Measurements from ENCODE around the gene MLST8.

MLST8 gene

GRCh38 chr16:2210386-2211365, 5.4 kb downstream of the MLST8 start, which contains the start of gene BRICD5:
TSS of gene BRICD5 (minus strand) at chr16:2210863. CDS start at chr16:2210833, 30 bp downstream.
- DNase-seq, result no peak

DNA sequence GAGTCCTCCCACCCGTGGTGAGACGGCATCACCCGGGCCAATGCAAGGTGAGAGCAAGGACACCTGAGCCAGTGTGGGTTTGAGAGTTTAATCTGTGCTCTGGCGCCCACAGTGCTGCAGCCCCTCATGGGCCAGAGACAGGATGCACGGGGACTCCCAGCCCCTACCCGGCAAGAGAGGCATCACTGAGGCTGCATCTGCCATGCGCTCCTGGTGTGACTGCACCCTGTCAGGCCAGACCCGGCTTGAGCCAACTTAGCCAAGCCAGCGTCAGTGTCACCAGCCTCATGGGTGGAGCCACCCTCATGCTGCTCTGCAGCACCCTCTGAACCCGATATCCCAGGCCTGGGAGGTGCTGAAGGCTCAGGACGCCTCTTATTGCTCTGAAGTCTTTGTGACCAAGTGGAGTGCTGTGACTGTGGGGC, 6.7 kb downstream of the MLST8 start:
- no peak for DNase-seq

DNA sequence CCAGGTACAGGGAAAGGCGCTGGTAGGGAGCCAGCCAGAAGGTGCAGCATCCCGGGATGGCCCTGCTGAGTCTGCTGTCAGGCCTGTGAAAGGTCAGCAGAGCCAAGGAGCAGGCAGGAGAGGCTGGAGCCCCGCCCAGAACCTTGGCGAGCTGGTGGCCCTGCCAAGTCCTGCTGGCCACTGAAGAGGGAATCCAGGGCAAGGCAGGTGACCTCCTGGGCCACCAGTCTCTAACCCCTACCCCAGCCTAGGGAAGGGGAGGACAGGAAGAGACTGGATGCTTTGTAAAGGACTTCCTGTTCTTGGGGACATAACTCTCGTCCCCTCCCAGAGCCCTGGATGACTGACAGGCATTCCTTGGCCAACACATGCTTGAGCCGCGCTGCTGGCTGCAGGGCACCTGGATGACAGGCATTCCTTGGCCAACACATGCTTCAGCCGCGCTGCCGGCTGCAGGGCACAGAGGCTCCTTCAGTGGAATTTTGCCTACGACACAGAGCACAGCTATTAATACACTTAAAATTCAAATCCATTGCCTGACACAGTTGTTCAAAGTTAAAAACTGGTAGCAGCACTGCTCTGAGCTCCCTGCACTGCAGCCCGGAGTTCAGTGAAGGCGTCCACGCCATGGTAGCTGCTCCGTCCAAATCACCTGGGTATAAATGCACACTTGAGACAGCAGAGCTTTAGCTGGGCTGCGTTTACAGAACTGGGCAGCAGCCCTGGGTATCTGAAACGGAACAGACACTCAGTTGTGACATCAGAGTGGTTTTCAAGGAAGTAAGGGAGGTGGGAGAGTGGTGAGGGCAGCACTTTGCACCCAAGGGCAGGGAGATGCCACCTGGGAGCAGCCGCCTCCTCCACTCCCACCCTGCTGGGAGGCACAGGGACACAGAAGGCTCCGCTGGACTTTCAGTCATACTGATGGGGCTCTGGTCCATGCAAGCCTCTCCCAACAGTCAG, 7.4 kb downstream of the MLST8 start:
- no peak for DNase-seq

GRCh38 chr16:2213817-2214718, 8.8 kb downstream of the MLST8 start:
- DNase-seq, result peak; percentile 59

- no peak for DNase-seq
Observed at GRCh38 chr16:2214719-2214968, 9.4 kb downstream of the MLST8 start, which contains the start of gene PGP. TSS of gene PGP (minus strand) at chr16:2214840. CDS start at chr16:2214777, 63 bp downstream.

GRCh38 chr16:2216330-2216729, 11.1 kb downstream of the MLST8 start:
- DNase-seq, result no peak

DNA sequence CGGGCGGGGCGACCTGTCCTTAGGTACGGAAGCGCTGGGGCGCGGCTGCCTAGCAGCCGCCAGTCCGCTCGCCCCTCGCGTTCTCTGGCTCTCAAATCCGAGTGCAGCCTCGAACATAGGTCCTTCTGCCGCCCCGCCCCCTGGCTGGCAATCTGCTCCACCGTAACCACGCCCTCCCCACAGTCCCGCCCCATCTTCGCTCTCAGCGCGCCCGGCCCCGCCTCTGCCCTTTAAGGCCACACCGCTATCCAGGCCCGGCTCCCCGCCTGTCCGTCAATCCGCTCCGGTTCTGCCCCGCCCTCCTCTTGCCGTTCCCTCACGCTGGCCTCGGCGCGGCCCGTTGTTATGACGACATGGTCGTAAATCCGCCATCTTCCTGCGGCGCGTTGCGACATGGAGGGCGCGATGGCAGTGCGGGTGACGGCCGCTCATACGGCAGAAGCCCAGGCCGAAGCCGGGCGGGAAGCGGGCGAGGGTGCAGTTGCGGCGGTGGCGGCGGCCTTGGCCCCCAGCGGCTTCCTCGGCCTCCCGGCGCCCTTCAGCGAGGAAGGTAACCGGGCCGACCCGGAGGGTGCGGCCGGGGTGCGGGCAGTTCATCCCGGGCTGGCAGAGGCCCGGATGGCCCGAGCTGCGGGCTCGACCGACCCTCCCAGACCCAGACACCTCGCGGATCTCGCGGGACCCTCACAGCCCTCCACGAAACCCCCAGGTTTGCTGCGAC, 18.1 kb downstream of the MLST8 start, which contains the start of gene E4F1:
Gene E4F1 (plus strand): TSS at position 371 of the 721 bp plus-strand sequence. CDS start 23 bp downstream, at position 394.
- DNase-seq, result peak; percentile 99

- DNase-seq, result peak; percentile 60
Observed at GRCh38 chr16:2223942-2224486, 18.8 kb downstream of the MLST8 start.

- DNase-seq, result no peak
Observed at GRCh38 chr16:2226245-2226793, 21.1 kb downstream of the MLST8 start.

- DNase-seq, result no peak
Observed at GRCh38 chr16:2226918-2227317, 21.7 kb downstream of the MLST8 start.

DNA sequence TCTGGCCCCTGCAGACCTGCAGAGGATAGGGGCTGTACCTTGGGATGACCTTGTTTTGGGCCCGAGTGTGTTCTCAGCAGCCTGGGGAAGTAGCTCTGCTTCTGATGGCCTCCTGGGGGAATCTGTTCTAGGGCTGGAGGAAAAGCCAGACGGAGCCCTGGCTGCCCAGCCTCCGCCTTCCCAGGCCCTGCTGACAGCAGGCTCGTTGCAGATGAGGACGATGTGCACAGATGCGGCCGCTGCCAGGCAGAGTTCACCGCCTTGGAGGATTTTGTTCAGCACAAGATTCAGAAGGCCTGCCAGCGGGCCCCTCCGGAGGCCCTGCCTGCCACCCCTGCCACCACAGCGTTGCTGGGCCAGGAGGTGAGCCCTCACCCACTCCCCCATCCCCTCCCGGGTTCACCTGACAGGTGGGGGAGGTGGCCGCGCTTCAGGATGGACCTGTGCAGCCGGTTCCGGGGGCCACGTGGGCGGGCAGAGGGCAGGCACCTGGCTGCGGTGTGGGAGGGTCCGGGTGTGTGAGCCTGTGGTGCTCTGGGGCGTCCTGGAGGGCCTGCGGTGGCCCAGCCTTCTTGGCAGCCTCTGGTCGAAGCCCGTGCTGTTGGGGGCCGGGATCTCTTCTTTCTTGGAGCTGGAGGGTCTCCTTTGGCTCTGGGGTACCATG, 23.0 kb downstream of the MLST8 start:
- DNase-seq, result no peak

- DNase-seq, result no peak
Observed at GRCh38 chr16:2229091-2229490, 23.8 kb downstream of the MLST8 start.

GRCh38 chr16:2229632-2230250, 24.5 kb downstream of the MLST8 start:
- no peak for DNase-seq

GRCh38 chr16:2230376-2230775, 25.1 kb downstream of the MLST8 start:
- DNase-seq, result no peak

DNA sequence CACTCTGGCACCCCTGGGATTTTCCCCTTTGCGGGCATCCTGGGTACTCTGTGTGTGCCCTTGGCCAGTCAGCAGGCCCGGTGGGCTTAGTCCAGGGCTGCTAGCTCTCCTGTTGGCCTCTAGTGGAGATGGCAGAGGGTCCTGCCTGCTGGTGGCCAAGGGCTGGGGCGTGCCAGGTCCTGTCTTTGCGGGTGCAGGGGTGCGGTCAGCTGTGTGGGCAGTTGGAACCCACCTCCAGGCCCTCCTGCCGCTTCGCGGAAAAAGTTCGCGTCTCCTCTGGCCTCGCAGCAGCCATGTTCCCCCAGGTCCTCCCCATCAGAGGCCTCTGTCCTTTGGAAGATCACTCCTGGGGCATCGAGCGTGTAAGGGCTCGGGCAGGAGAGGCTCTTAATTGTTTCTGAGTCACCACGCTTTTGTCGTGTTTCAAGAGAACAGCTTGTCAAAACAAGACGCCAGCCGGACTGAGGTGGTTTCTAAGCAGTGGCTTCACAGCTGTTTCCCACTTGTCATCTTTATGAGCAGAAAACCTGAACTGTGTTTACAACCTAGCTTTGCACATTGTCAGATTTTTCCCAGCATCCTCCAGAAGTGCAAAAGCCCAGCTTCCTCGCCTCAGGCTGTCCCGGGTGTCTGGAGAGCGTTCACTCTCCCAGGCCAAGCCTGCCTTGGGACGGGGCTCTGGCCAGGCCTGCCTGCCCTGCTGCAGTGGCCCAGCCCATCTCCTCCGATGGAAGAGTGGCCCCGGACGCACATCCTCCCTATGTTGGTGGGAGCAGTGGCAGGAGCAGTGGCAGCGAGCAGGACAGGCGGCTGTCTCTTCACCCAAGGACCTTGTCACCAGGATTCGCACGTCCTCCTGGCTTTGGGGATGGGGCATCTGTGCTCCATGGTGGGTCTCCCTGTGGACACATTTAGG, 26.0 kb downstream of the MLST8 start:
- DNase-seq, result no peak

DNA sequence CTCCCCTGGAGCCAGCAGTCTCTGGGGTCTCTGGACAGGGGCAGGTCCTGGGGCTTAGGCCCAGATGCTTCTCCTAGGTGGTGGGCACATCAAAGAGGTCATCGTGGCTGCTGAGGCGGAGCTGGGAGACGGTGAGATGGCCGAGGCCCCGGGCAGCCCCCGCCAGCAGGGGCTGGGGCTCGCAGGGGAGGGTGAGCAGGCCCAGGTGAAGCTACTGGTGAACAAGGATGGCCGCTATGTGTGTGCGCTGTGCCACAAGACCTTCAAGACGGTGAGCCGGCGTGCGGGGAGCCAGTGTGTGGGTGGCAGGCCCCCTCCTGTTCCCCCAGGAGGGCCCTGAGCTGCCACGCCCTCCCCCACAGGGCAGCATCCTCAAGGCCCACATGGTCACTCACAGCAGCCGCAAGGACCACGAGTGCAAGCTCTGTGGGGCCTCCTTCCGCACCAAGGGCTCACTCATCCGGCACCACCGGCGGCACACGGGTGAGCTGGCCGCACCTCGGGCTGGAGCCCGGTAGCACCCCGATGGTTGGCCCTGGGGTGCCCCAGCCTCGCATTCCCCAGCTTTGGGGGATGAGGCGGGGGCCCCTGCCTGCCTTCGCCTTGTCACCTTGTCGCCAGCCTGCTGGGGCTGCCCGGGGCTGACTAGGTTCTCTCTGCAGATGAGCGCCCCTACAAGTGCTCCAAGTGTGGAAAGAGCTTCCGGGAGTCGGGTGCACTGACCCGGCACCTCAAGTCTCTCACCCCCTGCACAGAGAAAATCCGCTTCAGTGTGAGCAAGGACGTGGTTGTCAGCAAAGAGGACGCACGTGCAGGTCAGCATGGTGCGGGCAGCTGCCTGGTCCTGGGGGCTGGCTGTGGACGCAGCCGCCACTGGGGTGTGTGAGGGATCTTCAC, 27.1 kb downstream of the MLST8 start:
- DNase-seq, result no peak

GRCh38 chr16:2233046-2233775, 28.0 kb downstream of the MLST8 start:
- DNase-seq, result no peak
